ENCODE data around the gene RUFY3. TPM values are rescaled to one million over a fixed set of nuclear protein-coding genes. Genes with fewer than 3 reads are reported as not detected.
"Not testable (repeated sequence)": the region's sequence is repeated elsewhere in the genome, so short reads cannot be mapped to it uniquely, and the experiment has no call there.

Gene RUFY3
- total RNA-seq, 6 experiments from 2014 or later, result 24.1 to 58.3 (median 30.3) TPM

DNA sequence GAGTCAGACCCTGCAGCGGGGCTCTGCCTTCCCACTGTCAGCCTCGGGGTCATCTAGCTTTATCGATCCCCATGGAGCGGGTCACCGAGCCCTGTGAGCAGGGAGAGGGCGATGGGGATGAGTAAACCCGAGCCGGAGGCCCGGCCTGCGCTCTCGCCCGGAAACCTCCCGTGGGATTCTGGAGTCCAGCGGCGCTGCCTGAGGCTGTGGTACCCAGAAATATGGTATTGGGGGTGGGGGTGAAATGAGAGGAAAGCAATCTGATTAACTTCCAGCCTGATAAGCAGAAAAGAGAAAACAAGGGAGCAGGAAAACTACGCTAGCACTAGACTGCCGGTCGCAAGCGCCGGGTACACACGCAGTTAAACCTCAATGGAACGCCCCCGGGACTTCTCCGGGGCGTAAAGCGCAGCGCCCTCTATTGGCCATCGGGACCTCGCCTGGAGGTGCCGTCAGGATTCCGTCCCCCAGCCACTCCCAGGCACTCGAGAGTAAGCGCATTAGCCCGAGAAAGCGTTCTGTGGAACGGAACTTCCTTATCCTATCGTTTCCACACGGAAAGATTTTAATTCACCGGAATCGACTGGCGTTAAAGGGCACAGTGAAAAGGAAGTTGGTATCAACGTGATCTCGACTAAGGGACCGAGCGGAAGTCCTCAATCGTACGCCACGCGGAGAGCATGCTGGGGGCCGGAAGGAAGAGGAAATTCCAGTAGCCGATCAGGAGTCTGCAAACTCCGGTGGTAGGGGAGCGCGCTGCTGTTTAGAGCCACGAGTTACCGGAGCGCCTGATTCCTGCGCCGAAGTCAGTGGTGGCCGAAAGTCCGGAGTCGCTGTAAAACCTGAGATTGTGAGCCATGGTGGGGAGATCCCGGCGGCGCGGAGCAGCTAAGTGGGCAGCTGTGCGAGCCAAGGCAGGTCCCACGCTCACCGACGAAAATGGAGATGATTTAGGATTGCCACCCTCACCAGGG lies 33.7 kb upstream of the RUFY3 start, which contains the start of gene UTP3:
TSS of gene UTP3 (plus strand) at position 712 of the 974 bp plus-strand sequence. CDS start at position 858, 146 bp downstream.
- TF ChIP-seq, protein P1, sequence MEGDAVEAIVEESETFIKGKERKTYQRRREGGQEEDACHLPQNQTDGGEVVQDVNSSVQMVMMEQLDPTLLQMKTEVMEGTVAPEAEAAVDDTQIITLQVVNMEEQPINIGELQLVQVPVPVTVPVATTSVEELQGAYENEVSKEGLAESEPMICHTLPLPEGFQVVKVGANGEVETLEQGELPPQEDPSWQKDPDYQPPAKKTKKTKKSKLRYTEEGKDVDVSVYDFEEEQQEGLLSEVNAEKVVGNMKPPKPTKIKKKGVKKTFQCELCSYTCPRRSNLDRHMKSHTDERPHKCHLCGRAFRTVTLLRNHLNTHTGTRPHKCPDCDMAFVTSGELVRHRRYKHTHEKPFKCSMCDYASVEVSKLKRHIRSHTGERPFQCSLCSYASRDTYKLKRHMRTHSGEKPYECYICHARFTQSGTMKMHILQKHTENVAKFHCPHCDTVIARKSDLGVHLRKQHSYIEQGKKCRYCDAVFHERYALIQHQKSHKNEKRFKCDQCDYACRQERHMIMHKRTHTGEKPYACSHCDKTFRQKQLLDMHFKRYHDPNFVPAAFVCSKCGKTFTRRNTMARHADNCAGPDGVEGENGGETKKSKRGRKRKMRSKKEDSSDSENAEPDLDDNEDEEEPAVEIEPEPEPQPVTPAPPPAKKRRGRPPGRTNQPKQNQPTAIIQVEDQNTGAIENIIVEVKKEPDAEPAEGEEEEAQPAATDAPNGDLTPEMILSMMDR (IDR thresholded peaks at IDR 0.05), result peak; percentile 94 to 100 (median 99)
- peak; percentile 71 for TF ChIP-seq POLR2A (IDR thresholded peaks at IDR 0.05)
- H3K4me1 ChIP-seq, result peaks cover 0 to 32% (median 13%) of the 10 kb centered on the region in 4 donors
- 1% methylated on average over 45 of the region's 70 CpGs for WGBS (ENCODE audit: insufficient coverage, low coverage, low lambda C conversion rate, missing lambda C conversion rate)

GRCh38 chr4:70688795-70689231 lies 33.0 kb upstream of the RUFY3 start:
- no peak for DNase-seq
- peak overlapping the region; percentile 74 to 92 (median 87) for H3K4me3 ChIP-seq
- H3K27ac ChIP-seq, result peak overlapping the region; percentile 79 to 91 (median 90)
- H3K4me1 ChIP-seq, result peaks cover 0 to 32% (median 13%) of the 10 kb centered on the region in 4 donors
- no peaks in the 10 kb centered on the region for H3K27me3 ChIP-seq
- no peaks in the 10 kb centered on the region for H3K9me3 ChIP-seq
- intact Hi-C loops (cut with DNase I), result no loop called here
- no peaks in the 10 kb centered on the region for H3K36me3 ChIP-seq
- ATAC-seq, result peak in 3 of 4 donors; percentile 0 to 1 (median 1)
- WGBS (ENCODE audit: insufficient coverage, low coverage, low lambda C conversion rate, missing lambda C conversion rate), result 1% methylated on average over 19 of the region's 19 CpGs
- TF ChIP-seq POLR2A (IDR thresholded peaks at IDR 0.05), result no peak
- TF ChIP-seq, protein P1 (IDR thresholded peaks at IDR 0.05), result no peak

More for the DNA sequence above, 33.7 kb upstream of the RUFY3 start, which contains the start of gene UTP3:
- no peaks in the 10 kb centered on the region for H3K9me3 ChIP-seq
- peak within 1 kb of the TSS; percentile 74 to 92 (median 87) for H3K4me3 ChIP-seq
- peak; percentile 94 to 96 (median 95) for DNase-seq
- intact Hi-C loops (cut with DNase I), result no loop called here
- no peaks in the 10 kb centered on the region for H3K27me3 ChIP-seq
- no peaks in the 10 kb centered on the region for H3K36me3 ChIP-seq
- peak; percentile 95 to 99 (median 96) for ATAC-seq
- peak within 1 kb of the TSS; percentile 79 to 91 (median 90) for H3K27ac ChIP-seq

GRCh38 chr4:70691661-70692060 lies 30.1 kb upstream of the RUFY3 start:
- TF ChIP-seq, protein P1 (IDR thresholded peaks at IDR 0.05), result no peak
- no peak for TF ChIP-seq POLR2A (IDR thresholded peaks at IDR 0.05)
- Histone ChIP-seq H3K36me3 (no peaks in the 10 kb centered on the region), H3K27ac (no peak overlapping the region), H3K4me1 (peaks cover 0 to 32% (median 13%) of the 10 kb centered on the region in 4 donors), H3K27me3 (no peaks in the 10 kb centered on the region), H3K9me3 (no peaks in the 10 kb centered on the region), H3K4me3 (no peak overlapping the region)
- DNase-seq (no peak), ATAC-seq (no peak)
- WGBS (ENCODE audit: insufficient coverage, low coverage, low lambda C conversion rate, missing lambda C conversion rate), result 63% methylated on average over 1 of the region's 1 CpG
- intact Hi-C loops (cut with DNase I), result no loop called here

DNA sequence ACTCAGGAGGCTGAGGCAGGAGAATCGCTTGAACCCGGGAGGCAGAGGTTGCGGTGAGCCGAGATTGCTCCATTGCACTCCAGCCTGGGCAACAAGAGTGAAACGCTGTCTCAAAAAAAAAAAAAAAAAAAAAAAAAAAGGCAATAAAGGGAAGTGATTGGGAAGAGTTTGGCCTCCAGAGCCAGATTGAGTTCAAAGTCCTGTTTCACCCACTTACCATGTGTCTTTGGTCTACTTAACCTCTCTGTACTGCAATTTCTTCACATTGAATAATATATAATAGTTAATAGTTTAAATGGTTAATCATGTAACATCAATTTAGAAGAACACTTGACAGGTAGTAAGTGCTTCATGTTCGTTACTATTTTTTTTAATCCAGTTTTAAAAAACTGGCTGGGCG lies 27.1 kb upstream of the RUFY3 start:
- H3K27me3 ChIP-seq; H3K9me3 ChIP-seq; H3K4me3 ChIP-seq; H3K36me3 ChIP-seq; intact Hi-C loops (cut with DNase I); ATAC-seq; H3K27ac ChIP-seq; DNase-seq: not testable (repeated sequence)
- peaks cover 0 to 21% (median 9%) of the 10 kb centered on the region in 4 donors for H3K4me1 ChIP-seq
- WGBS (ENCODE audit: insufficient coverage, low coverage, low lambda C conversion rate, missing lambda C conversion rate), result 90% methylated on average over 7 of the region's 7 CpGs

DNA sequence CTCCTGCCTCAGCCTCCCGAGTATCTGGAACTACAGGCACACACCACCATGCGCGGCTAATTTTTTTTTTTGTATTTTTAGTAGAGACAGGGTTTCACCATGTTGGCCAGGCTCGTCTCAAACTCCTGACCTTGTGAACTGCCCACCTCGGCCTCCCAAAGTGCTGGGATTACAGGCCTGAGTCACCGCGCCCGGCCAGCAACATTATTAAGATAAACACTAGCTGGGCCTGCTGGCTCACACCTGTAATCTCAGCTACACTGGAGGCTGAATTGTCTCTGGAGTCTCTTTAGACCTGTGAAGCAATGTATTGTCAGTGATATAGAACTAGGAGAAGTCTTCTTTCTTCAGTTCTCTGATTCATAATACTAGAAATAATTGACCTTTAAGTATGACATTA lies 23.3 kb upstream of the RUFY3 start:
- H3K27ac ChIP-seq; H3K9me3 ChIP-seq; DNase-seq; H3K36me3 ChIP-seq; ATAC-seq; intact Hi-C loops (cut with DNase I); H3K4me3 ChIP-seq; H3K27me3 ChIP-seq; H3K4me1 ChIP-seq: not testable (repeated sequence)
- WGBS (ENCODE audit: insufficient coverage, low coverage, low lambda C conversion rate, missing lambda C conversion rate), result 87% methylated on average over 3 of the region's 8 CpGs
